HepG2 (cell line): ENCODE results near the gene CCL17. TPM values are rescaled to one million over a fixed set of nuclear protein-coding genes. Genes with fewer than 3 reads are reported as not detected.
A peak's percentile ranks its signal among the peaks of the same experiment; 100 is the strongest.

Source experiments
- ESRRA ChIP-seq: sonication (generic); formaldehyde crosslinking; IDR thresholded peaks from 2 replicates; pipeline ENCODE4 v1.5.1; 2020; ENCODE audit warnings: mild to moderate bottlenecking, low read depth, missing genetic modification reagents
- EZH2 ChIP-seq: conservative IDR thresholded peaks from 2 replicates; pipeline ENCODE4 v1.6.1; 2012; ENCODE audit warnings: mild to moderate bottlenecking, low read depth, low read length, moderate library complexity
- GFI1 ChIP-seq: sonication (generic); formaldehyde crosslinking; IDR thresholded peaks from 2 replicates; pipeline ENCODE4 v1.5.0; 2020; ENCODE audit warnings: missing genetic modification reagents, mild to moderate bottlenecking, borderline replicate concordance
- IKZF1 ChIP-seq: fragments of 450-650 bp; IDR thresholded peaks from 2 replicates; pipeline ENCODE4 v1.7.1; 2016
- JARID2 ChIP-seq: sonication (generic); formaldehyde crosslinking; IDR thresholded peaks from 2 replicates; pipeline ENCODE4 v1.8.1; 2023; ENCODE audit warnings: missing genetic modification reagents, inconsistent platforms; ENCODE audit not compliant: insufficient replicate concordance
- KAT7 ChIP-seq: IDR thresholded peaks from 2 replicates; pipeline ENCODE4 v1.6.1; 2018; ENCODE audit warnings: borderline replicate concordance, missing compliant biosample characterization
- POLR2G ChIP-seq: fragments of 200-400 bp; formaldehyde crosslinking; IDR thresholded peaks from 2 replicates; pipeline ENCODE4 v1.6.1; 2018; ENCODE audit warnings: mild to moderate bottlenecking, low read depth, low read length, moderate library complexity
- SIX1 ChIP-seq: sonication (generic); formaldehyde crosslinking; IDR thresholded peaks from 2 replicates; pipeline ENCODE4 v1.4.0; 2020; ENCODE audit warnings: missing genetic modification reagents, borderline replicate concordance
- SRSF9 ChIP-seq: fragments of 200-400 bp; formaldehyde crosslinking; IDR thresholded peaks from 2 replicates; pipeline ENCODE4 v1.6.1; 2018; ENCODE audit warnings: borderline replicate concordance, mild to moderate bottlenecking, low read depth, low read length; ENCODE audit not compliant: insufficient read depth, poor library complexity, severe bottlenecking
- TBP ChIP-seq: sonication (generic); formaldehyde crosslinking; IDR thresholded peaks from 2 replicates; pipeline ENCODE4 v1.5.0; 2020; ENCODE audit warnings: missing genetic modification reagents
- TOE1 ChIP-seq: sonication (generic); formaldehyde crosslinking; IDR thresholded peaks from 2 replicates; pipeline ENCODE4 v1.4.0; 2020; ENCODE audit warnings: mild to moderate bottlenecking, missing genetic modification reagents
- ZIK1 ChIP-seq: sonication (generic); formaldehyde crosslinking; IDR thresholded peaks from 2 replicates; pipeline ENCODE4 v1.5.0; 2020; ENCODE audit warnings: mild to moderate bottlenecking, low read depth, missing genetic modification reagents, borderline replicate concordance
- ZNF543 ChIP-seq: sonication (generic); formaldehyde crosslinking; IDR thresholded peaks from 2 replicates; pipeline ENCODE4 v1.4.0; 2020; ENCODE audit warnings: mild to moderate bottlenecking, missing genetic modification reagents
- ZNF556 ChIP-seq: sonication (generic); formaldehyde crosslinking; IDR thresholded peaks from 2 replicates; pipeline ENCODE4 v1.4.0; 2020; ENCODE audit warnings: mild to moderate bottlenecking, missing genetic modification reagents, borderline replicate concordance
- ZNF768 ChIP-seq: sonication (generic); formaldehyde crosslinking; IDR thresholded peaks from 2 replicates; pipeline ENCODE4 v1.4.0; 2020; ENCODE audit warnings: missing genetic modification reagents
- ZZZ3 ChIP-seq: sonication (generic); formaldehyde crosslinking; IDR thresholded peaks from 2 replicates; pipeline ENCODE4 v1.4.0; 2020; ENCODE audit warnings: missing genetic modification reagents, mild to moderate bottlenecking, borderline replicate concordance
- polyA plus RNA-seq, 8 experiments: library from polyadenylated mRNA; depleted of rRNA in 3 of 8; stranded (reverse) in 7 of 8; unstranded in 1 of 8; fragments of >200 nt; fragmentation: Illumina TruSeq in 4 of 8; extraction: Trizol in 4 of 8; gene quantifications; 2 replicates each; pipeline versions ENCODE4 v1.2.1 to v1.2.3, GENCODE V29; 2011 to 2016; ENCODE audit warnings: low read depth in 4 of 8, missing spikeins in 1 of 8, mixed read lengths in 1 of 8; ENCODE audit not compliant: insufficient read depth in 1 of 8
- total RNA-seq, 5 experiments: library from RNA; depleted of rRNA; stranded (reverse); fragments of >200 nt; fragmentation: Illumina TruSeq; extraction: Trizol; gene quantifications; 2 replicates each; pipeline ENCODE4 v1.2.3, GENCODE V29; 2016; ENCODE audit warnings: low read depth in 1 of 5
- TF ChIP-seq, protein P1 (sequence below): sonication (generic); formaldehyde crosslinking; IDR thresholded peaks from 2 replicates; pipeline ENCODE4 v1.5.0; 2020; ENCODE audit warnings: missing genetic modification reagents
- TF ChIP-seq, protein P2 (sequence below): sonication (generic); formaldehyde crosslinking; IDR thresholded peaks from 2 replicates; pipeline ENCODE4 v1.4.0; 2020; ENCODE audit warnings: missing genetic modification reagents, low read depth, mild to moderate bottlenecking, borderline replicate concordance
- TF ChIP-seq, protein P3 (sequence below): sonication (generic); formaldehyde crosslinking; IDR thresholded peaks from 2 replicates; pipeline ENCODE4 v1.5.0; 2020; ENCODE audit warnings: missing genetic modification reagents
- TF ChIP-seq, protein P4 (sequence below): sonication (generic); formaldehyde crosslinking; IDR thresholded peaks from 2 replicates; pipeline ENCODE4 v1.4.0; 2020; ENCODE audit warnings: missing genetic modification reagents
- TF ChIP-seq, protein P5 (sequence below): sonication (generic); formaldehyde crosslinking; IDR thresholded peaks from 2 replicates; pipeline ENCODE4 v1.4.0; 2020; ENCODE audit warnings: missing genetic modification reagents
- TF ChIP-seq, protein P6 (sequence below): sonication (generic); formaldehyde crosslinking; IDR thresholded peaks from 2 replicates; pipeline ENCODE4 v1.8.1; 2023; ENCODE audit warnings: mild to moderate bottlenecking, inconsistent platforms, moderate library complexity, missing genetic modification reagents, borderline replicate concordance

CCL17 gene
- total and polyA plus RNA-seq, 2 of the 13 experiments (the other 11 are each of a cell fraction or from before 2014, with no cell fraction given), result not detected

DNA sequence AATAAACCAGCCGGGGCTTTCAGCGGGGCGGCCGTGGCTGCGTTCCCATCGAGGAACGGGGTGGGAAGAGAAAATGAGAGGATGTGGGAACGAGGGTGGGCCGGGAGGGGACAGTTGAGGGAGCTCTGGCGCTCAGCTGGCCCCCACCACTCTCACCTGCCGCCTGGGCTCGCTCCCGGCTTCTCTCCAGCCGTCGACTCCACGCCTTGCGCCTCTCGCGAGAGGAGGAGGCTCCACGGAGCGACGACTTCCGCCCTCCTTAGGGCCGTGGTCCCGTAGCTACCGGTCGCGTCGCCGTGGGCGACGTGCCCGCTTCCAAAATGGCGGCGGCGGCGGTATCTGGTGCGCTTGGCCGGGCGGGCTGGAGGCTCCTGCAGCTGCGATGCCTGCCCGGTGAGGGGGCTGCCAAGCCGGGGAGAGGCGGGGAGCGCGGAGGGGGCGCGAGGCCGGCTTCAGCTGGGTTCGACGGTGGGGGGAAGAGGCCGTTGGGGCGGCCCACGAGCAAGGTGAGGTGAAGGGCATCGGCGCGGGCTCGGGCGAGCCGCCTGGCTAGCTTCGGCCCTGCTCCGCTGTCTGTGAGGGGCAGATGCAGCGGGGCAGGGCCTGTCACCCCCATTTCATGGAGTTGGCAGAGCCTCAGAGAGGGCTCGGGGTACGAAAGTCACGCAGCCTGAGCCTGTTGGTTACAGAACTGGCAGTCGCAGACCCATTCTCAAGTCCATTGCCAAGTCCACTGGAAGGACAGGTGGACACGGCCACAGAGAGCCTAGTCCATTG is 42.8 kb downstream of the CCL17 start, which contains the start of the genes CIAPIN1 and COQ9 (continued):
- TF ChIP-seq, protein P1, sequence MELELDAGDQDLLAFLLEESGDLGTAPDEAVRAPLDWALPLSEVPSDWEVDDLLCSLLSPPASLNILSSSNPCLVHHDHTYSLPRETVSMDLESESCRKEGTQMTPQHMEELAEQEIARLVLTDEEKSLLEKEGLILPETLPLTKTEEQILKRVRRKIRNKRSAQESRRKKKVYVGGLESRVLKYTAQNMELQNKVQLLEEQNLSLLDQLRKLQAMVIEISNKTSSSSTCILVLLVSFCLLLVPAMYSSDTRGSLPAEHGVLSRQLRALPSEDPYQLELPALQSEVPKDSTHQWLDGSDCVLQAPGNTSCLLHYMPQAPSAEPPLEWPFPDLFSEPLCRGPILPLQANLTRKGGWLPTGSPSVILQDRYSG, result 0 out of 2 replicates have a peak, but pooled peaks have one; percentile 53
- TF ChIP-seq KAT7 (CRISPR knock-in tag) (peak; percentile 99), EZH2 (no peak), ZNF543 (CRISPR knock-in tag) (peak; percentile 90), TOE1 (CRISPR knock-in tag) (peak; percentile 40; the same call in 1 of the 2 replicates), ESRRA (CRISPR knock-in tag) (peak; percentile 99), SIX1 (CRISPR knock-in tag) (no peak), JARID2 (CRISPR knock-in tag) (no peak), SRSF9 (no peak), IKZF1 (no peak), ZIK1 (CRISPR knock-in tag) (peak; percentile 53; the same call in 1 of the 2 replicates), ZNF768 (peak; percentile 78), POLR2G (peak; percentile 97), ZNF556 (CRISPR knock-in tag) (peak; percentile 99), TBP (CRISPR knock-in tag) (no peak), GFI1 (CRISPR knock-in tag) (peak; percentile 88), ZZZ3 (CRISPR knock-in tag) (peak; percentile 96)
- TF ChIP-seq, protein P2, sequence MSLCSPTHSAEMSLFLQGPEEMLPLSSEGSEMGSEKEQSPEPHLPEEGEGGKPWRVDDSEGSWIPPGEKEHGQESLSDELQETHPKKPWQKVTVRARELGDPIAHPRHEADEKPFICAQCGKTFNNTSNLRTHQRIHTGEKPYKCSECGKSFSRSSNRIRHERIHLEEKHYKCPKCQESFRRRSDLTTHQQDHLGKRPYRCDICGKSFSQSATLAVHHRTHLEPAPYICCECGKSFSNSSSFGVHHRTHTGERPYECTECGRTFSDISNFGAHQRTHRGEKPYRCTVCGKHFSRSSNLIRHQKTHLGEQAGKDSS (CRISPR knock-in tag), result no peak; the same call in 1 of the 2 replicates
- TF ChIP-seq, protein P3, sequence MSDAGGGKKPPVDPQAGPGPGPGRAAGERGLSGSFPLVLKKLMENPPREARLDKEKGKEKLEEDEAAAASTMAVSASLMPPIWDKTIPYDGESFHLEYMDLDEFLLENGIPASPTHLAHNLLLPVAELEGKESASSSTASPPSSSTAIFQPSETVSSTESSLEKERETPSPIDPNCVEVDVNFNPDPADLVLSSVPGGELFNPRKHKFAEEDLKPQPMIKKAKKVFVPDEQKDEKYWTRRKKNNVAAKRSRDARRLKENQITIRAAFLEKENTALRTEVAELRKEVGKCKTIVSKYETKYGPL (CRISPR knock-in tag), result no peak
- TF ChIP-seq, protein P4, sequence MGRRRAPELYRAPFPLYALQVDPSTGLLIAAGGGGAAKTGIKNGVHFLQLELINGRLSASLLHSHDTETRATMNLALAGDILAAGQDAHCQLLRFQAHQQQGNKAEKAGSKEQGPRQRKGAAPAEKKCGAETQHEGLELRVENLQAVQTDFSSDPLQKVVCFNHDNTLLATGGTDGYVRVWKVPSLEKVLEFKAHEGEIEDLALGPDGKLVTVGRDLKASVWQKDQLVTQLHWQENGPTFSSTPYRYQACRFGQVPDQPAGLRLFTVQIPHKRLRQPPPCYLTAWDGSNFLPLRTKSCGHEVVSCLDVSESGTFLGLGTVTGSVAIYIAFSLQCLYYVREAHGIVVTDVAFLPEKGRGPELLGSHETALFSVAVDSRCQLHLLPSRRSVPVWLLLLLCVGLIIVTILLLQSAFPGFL, result no peak
- TF ChIP-seq, protein P5, sequence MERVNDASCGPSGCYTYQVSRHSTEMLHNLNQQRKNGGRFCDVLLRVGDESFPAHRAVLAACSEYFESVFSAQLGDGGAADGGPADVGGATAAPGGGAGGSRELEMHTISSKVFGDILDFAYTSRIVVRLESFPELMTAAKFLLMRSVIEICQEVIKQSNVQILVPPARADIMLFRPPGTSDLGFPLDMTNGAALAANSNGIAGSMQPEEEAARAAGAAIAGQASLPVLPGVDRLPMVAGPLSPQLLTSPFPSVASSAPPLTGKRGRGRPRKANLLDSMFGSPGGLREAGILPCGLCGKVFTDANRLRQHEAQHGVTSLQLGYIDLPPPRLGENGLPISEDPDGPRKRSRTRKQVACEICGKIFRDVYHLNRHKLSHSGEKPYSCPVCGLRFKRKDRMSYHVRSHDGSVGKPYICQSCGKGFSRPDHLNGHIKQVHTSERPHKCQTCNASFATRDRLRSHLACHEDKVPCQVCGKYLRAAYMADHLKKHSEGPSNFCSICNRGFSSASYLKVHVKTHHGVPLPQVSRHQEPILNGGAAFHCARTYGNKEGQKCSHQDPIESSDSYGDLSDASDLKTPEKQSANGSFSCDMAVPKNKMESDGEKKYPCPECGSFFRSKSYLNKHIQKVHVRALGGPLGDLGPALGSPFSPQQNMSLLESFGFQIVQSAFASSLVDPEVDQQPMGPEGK (CRISPR knock-in tag), result peak; percentile 89
- TF ChIP-seq, protein P6, sequence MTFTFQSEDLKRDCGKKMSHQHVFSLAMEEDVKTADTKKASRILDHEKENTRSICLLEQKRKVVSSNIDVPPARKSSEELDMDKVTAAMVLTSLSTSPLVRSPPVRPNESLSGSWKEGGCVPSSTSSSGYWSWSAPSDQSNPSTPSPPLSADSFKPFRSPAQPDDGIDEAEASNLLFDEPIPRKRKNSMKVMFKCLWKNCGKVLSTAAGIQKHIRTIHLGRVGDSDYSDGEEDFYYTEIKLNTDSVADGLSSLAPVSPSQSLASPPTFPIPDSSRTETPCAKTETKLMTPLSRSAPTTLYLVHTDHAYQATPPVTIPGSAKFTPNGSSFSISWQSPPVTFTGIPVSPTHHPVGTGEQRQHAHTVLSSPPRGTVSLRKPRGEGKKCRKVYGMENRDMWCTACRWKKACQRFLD (CRISPR knock-in tag), result peak; percentile 92; the same call in 1 of the 2 replicates
